DLD1 (cell line): ENCODE measurements around the gene DENND10.
"Not testable (repeated sequence)": the region's sequence is repeated elsewhere in the genome, so short reads cannot be mapped to it uniquely, and the experiment has no call there.

Source experiments
- in situ Hi-C: cut with HindIII; loops from 2 replicates; pipeline ENCODE4 v1.10.0; 2017; ENCODE audit warnings: low sequenced_read_pairs

DENND10 gene

GRCh38 chr10:119131512-119132240 lies 27.8 kb downstream of the DENND10 start:
- in situ Hi-C loops: no loop called here

GRCh38 chr10:119132521-119133345 lies 28.8 kb downstream of the DENND10 start:
- in situ Hi-C loops: no loop called here

GRCh38 chr10:119133949-119134348 lies 30.0 kb downstream of the DENND10 start:
- in situ Hi-C loops: no loop called here

GRCh38 chr10:119135513-119135881 lies 31.6 kb downstream of the DENND10 start:
- in situ Hi-C loops: no loop called here

- in situ Hi-C loops: no loop called here
These were observed 32.2 kb downstream of the DENND10 start for GRCh38 chr10:119136084-119136483.

GRCh38 chr10:119137878-119138277 lies 34.0 kb downstream of the DENND10 start:
- in situ Hi-C loops: not testable (repeated sequence)

- in situ Hi-C loops: no loop called here
These were observed 34.7 kb downstream of the DENND10 start for GRCh38 chr10:119138346-119139306.

- in situ Hi-C loops: no loop called here
These were observed 35.7 kb downstream of the DENND10 start for GRCh38 chr10:119139464-119140067.

- in situ Hi-C loops: no loop called here
These were observed 36.8 kb downstream of the DENND10 start for GRCh38 chr10:119140603-119141245.

- in situ Hi-C loops: no loop called here
These were observed 39.7 kb downstream of the DENND10 start for GRCh38 chr10:119143657-119144056.

GRCh38 chr10:119149157-119149556 lies 45.2 kb downstream of the DENND10 start:
- in situ Hi-C loops: no loop called here

- in situ Hi-C loops: no loop called here
These were observed 45.8 kb downstream of the DENND10 start for GRCh38 chr10:119149729-119150128.

- in situ Hi-C loops: not testable (repeated sequence)
These were observed 47.7 kb downstream of the DENND10 start for GRCh38 chr10:119151601-119152000.

GRCh38 chr10:119153041-119153440 lies 49.1 kb downstream of the DENND10 start:
- in situ Hi-C loops: no loop called here

GRCh38 chr10:119153661-119154060 lies 49.7 kb downstream of the DENND10 start:
- in situ Hi-C loops: no loop called here

- in situ Hi-C loops: no loop called here
These were observed 55.4 kb downstream of the DENND10 start for GRCh38 chr10:119159332-119159731.

GRCh38 chr10:119161680-119162451 lies 58.0 kb downstream of the DENND10 start:
- in situ Hi-C loops: no loop called here

- in situ Hi-C loops: no loop called here
These were observed 58.7 kb downstream of the DENND10 start for GRCh38 chr10:119162452-119163092.
